ENCODE measurements around the gene HSD17B8. TPM values are rescaled to one million over a fixed set of nuclear protein-coding genes. Genes with fewer than 3 reads are reported as not detected.

Gene HSD17B8
- total RNA-seq, 4 donors from 2014 or later: 7.9 to 28.3 (median 14.3) TPM

DNA sequence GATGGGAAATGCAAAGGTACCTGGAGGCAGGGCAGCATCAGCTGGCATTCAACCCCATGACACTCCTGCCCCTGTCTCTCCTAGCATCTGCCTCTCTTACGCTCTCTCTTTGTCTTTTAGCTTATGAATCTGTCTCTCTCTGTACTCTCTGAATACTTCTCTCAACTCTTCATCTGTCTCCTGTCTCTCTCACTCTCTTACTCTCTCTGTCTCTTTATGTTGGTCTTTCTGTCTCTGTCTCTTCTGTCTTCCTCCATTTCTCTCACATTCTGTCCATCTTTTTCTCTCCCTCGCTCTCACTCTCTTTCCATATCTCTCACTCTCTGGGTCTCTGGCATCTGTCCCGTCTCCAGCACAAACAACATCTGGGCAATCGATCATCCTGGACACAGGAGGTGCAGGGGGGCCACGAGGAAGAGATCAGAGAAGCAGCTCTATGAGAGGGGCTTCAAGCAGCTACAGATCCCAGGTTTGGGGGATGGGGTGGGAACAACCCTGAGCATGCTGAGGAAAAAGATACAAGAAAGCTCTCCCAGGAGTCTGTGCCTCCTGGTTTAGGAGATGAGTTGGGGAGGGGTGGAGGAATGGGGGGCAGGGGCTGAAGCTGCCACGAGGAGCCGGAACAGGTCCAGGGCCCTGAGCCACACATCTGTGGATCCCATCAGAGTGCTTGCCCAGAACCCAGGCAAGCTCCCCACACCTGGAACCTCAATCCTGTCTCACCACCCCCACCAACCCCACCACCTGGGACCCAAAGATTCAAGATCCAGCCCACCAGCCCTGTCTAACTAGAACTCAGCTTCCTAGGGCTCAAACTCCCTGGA, 14.6 kb upstream of the HSD17B8 start:
- DNase-seq: no peak
- Histone ChIP-seq H3K9me3 (no peaks in the 10 kb centered on the region), H3K27me3 (no peaks in the 10 kb centered on the region), H3K4me1 (peaks cover 17 to 20% of the 10 kb centered on the region in 2 donors), H3K36me3 (peaks cover 0 to 5% of the 10 kb centered on the region in 2 donors), H3K4me3 (no peak overlapping the region), H3K27ac (no peak overlapping the region)
- intact Hi-C loops (cut with DNase I; ENCODE audit: low total_unique reads) (no loop called here), in situ Hi-C loops (cut with MboI; ENCODE audit: low sequenced_read_pairs in 4 of 4) (loop anchor here in 1 of 4 donors (10.0 kb wide), 1 partner anchor 55 kb away; no protein-coding TSS in a partner anchor)
- no peak for ATAC-seq
- no peak for TF ChIP-seq POLR2A (IDR thresholded peaks at IDR 0.05)
- TF ChIP-seq, protein P1, sequence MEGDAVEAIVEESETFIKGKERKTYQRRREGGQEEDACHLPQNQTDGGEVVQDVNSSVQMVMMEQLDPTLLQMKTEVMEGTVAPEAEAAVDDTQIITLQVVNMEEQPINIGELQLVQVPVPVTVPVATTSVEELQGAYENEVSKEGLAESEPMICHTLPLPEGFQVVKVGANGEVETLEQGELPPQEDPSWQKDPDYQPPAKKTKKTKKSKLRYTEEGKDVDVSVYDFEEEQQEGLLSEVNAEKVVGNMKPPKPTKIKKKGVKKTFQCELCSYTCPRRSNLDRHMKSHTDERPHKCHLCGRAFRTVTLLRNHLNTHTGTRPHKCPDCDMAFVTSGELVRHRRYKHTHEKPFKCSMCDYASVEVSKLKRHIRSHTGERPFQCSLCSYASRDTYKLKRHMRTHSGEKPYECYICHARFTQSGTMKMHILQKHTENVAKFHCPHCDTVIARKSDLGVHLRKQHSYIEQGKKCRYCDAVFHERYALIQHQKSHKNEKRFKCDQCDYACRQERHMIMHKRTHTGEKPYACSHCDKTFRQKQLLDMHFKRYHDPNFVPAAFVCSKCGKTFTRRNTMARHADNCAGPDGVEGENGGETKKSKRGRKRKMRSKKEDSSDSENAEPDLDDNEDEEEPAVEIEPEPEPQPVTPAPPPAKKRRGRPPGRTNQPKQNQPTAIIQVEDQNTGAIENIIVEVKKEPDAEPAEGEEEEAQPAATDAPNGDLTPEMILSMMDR (IDR thresholded peaks at IDR 0.05 in 4 of 5, conservative IDR thresholded peaks at IDR 0.05 in 1 of 5): no peak

- DNase-seq (no peak), ATAC-seq (no peak)
- peaks cover 17 to 20% of the 10 kb centered on the region in 2 donors for H3K4me1 ChIP-seq
- in situ Hi-C loops (cut with MboI; ENCODE audit: low sequenced_read_pairs in 4 of 4): loop anchor here in 1 of 4 donors (10.0 kb wide), 1 partner anchor 54 kb away; no protein-coding TSS in a partner anchor
- no peaks in the 10 kb centered on the region for H3K27me3 ChIP-seq
- H3K9me3 ChIP-seq: no peaks in the 10 kb centered on the region
- no peak overlapping the region for H3K27ac ChIP-seq
- H3K4me3 ChIP-seq: no peak overlapping the region
- H3K36me3 ChIP-seq: peaks cover 0 to 12% of the 10 kb centered on the region in 2 donors
- no peak for TF ChIP-seq POLR2A (IDR thresholded peaks at IDR 0.05)
- TF ChIP-seq, protein P1 (IDR thresholded peaks at IDR 0.05 in 4 of 5, conservative IDR thresholded peaks at IDR 0.05 in 1 of 5): no peak
- intact Hi-C loops (cut with DNase I; ENCODE audit: low total_unique reads): no loop called here
These were observed 13.8 kb upstream of the HSD17B8 start for GRCh38 chr6:33190504-33191107.

DNA sequence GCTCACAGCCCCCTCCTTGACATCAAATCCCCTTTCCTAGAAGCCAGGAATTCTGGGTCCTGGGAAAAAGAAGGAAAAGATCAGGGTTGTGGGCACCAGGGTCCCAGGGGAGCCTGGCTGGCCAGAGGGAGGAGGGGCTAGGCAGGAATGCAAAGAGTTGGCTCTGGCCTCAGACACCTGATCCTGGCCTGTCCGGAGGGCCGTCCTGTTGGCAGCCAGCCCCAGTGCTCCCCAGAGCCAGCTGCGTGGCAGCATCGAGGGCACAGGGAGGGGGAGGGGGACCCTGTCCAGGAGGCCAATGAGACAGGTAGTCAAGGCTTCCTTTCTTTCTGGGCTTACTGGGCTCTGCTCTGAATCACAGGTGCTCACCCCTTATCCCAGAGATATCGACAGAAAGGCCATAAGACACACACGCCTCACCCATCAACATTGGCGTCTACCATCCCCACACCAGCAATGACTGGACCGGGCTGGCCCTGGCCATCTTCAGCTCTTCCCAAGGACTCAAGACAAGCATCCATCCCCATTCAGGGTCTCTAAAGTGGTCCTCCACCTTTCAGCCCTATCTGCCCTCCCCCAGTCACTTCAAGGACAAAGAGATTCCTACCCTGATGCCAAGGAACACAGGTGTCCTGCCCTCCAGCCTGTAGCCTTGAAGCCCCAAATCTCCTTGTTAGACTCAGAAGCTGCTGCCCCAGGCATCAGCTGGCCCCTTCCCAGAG, 12.9 kb upstream of the HSD17B8 start:
- Histone ChIP-seq H3K4me3 (no peak overlapping the region), H3K9me3 (no peaks in the 10 kb centered on the region), H3K27ac (peak overlapping the region in 1 of 4 donors; percentile 33), H3K36me3 (peaks cover 0 to 22% of the 10 kb centered on the region in 2 donors), H3K27me3 (no peaks in the 10 kb centered on the region), H3K4me1 (peaks cover 17 to 20% of the 10 kb centered on the region in 2 donors)
- no peak for ATAC-seq
- TF ChIP-seq POLR2A (IDR thresholded peaks at IDR 0.05): no peak
- TF ChIP-seq, protein P1 (IDR thresholded peaks at IDR 0.05 in 4 of 5, conservative IDR thresholded peaks at IDR 0.05 in 1 of 5): no peak
- no peak for DNase-seq
- intact Hi-C loops (cut with DNase I; ENCODE audit: low total_unique reads): no loop called here
- in situ Hi-C loops (cut with MboI; ENCODE audit: low sequenced_read_pairs in 4 of 4): loop anchor here in 1 of 4 donors (10.0 kb wide), 1 partner anchor 53 kb away; no protein-coding TSS in a partner anchor

- intact Hi-C loops (cut with DNase I; ENCODE audit: low total_unique reads) (no loop called here), in situ Hi-C loops (cut with MboI; ENCODE audit: low sequenced_read_pairs in 4 of 4) (loop anchor here in 1 of 4 donors (10.0 kb wide), 1 partner anchor 53 kb away; no protein-coding TSS in a partner anchor)
- Histone ChIP-seq H3K27ac (peak within 1 kb of the TSS; percentile 56 to 77 (median 65)), H3K36me3 (peaks cover 0 to 28% of the 10 kb centered on the region in 2 donors), H3K27me3 (no peaks in the 10 kb centered on the region), H3K9me3 (no peaks in the 10 kb centered on the region), H3K4me1 (peaks cover 18 to 20% of the 10 kb centered on the region in 2 donors), H3K4me3 (peak within 1 kb of the TSS; percentile 56 to 71 (median 58))
- DNase-seq (no peak), ATAC-seq (no peak)
- no peak for TF ChIP-seq POLR2A (IDR thresholded peaks at IDR 0.05)
- TF ChIP-seq, protein P1 (IDR thresholded peaks at IDR 0.05 in 4 of 5, conservative IDR thresholded peaks at IDR 0.05 in 1 of 5): no peak
These were observed 12.3 kb upstream of the HSD17B8 start, which contains the start of gene COL11A2 for GRCh38 chr6:33192105-33192646. TSS of gene COL11A2 (minus strand) at chr6:33192467. CDS start at chr6:33192240, 227 bp downstream.

Data from gastrocnemius medialis (tissue), 4 donors.